Mesenchymal stem cell (in vitro differentiated cells and primary cell): ENCODE results near the gene IL24.
A peak's percentile ranks its signal among the peaks of the same experiment; 100 is the strongest.

Experiments used
- DNase-seq: peaks from one replicate; pipeline ENCODE4 v3.0.0-alpha.2; 2013
- H2AFZ ChIP-seq: one replicate; pipeline ENCODE4 v1.6.1; 2013; ENCODE audit warnings: low read depth, mild to moderate bottlenecking, control low read depth, inconsistent platforms, low read length, moderate library complexity
- H2AK5ac ChIP-seq: 2 replicates; pipeline ENCODE4 v1.6.1; 2013; ENCODE audit warnings: low read length, moderate library complexity, mild to moderate bottlenecking, inconsistent platforms; ENCODE audit not compliant: severe bottlenecking
- H2BK120ac ChIP-seq: one replicate; pipeline ENCODE4 v1.6.1; 2013; ENCODE audit warnings: low read depth, mild to moderate bottlenecking, inconsistent platforms, low read length, moderate library complexity
- H2BK12ac ChIP-seq, 2 experiments: one replicate each; pipeline ENCODE4 v1.6.1; 2013; ENCODE audit warnings: inconsistent platforms in 2 of 2, low read length in 2 of 2, mild to moderate bottlenecking in 2 of 2, moderate library complexity in 2 of 2, control low read depth in 1 of 2
- H2BK15ac ChIP-seq: one replicate; pipeline ENCODE4 v1.6.1; 2013; ENCODE audit warnings: mild to moderate bottlenecking, low read depth, inconsistent platforms; ENCODE audit not compliant: poor library complexity, severe bottlenecking
- H2BK5ac ChIP-seq: 2 replicates; pipeline ENCODE4 v1.6.1; 2013; ENCODE audit warnings: low read depth, mild to moderate bottlenecking, low read length, control low read depth, inconsistent platforms; ENCODE audit not compliant: poor library complexity, severe bottlenecking
- H3K14ac ChIP-seq, 2 experiments: one replicate each; pipeline ENCODE4 v1.6.1; 2013; ENCODE audit warnings: inconsistent platforms in 2 of 2, low read length in 2 of 2, control low read depth in 1 of 2, mild to moderate bottlenecking in 1 of 2, moderate library complexity in 1 of 2
- H3K18ac ChIP-seq, 2 experiments: one replicate each; pipeline ENCODE4 v1.6.1; 2013; ENCODE audit warnings: inconsistent platforms in 2 of 2, low read length in 2 of 2, control low read depth in 1 of 2, low read depth in 1 of 2, mild to moderate bottlenecking in 1 of 2
- H3K23ac ChIP-seq, 2 experiments: one replicate each; pipeline ENCODE4 v1.6.1; 2013; ENCODE audit warnings: inconsistent platforms in 2 of 2, low read length in 2 of 2, mild to moderate bottlenecking in 2 of 2, moderate library complexity in 2 of 2, control low read depth in 1 of 2
- H3K27ac ChIP-seq: 2 replicates; pipeline ENCODE4 v1.5.1; 2013; ENCODE audit warnings: mild to moderate bottlenecking, moderate library complexity, low read length, control low read depth, inconsistent platforms; ENCODE audit not compliant: poor library complexity, severe bottlenecking
- H3K27me3 ChIP-seq, 2 experiments: 2 replicates each; pipeline versions ENCODE4 v1.6.1 to v1.7.0; 2013; ENCODE audit warnings: low read length in 2 of 2, mild to moderate bottlenecking in 2 of 2, moderate library complexity in 2 of 2, control low read depth in 1 of 2, inconsistent platforms in 1 of 2; ENCODE audit not compliant: control insufficient read depth in 1 of 2, insufficient read depth in 1 of 2
- H3K36me3 ChIP-seq, 2 experiments: 2 replicates each; pipeline versions ENCODE4 v1.6.1 to v1.7.0; 2013; ENCODE audit warnings: low read length in 2 of 2, control low read depth in 1 of 2, inconsistent platforms in 1 of 2, low read depth in 1 of 2, mild to moderate bottlenecking in 1 of 2; ENCODE audit not compliant: insufficient read depth in 2 of 2, control insufficient read depth in 1 of 2
- H3K4ac ChIP-seq, 2 experiments: one replicate each; pipeline ENCODE4 v1.6.1; 2013; ENCODE audit warnings: inconsistent platforms in 2 of 2, low read length in 2 of 2, mild to moderate bottlenecking in 2 of 2, moderate library complexity in 2 of 2, control low read depth in 1 of 2, low read depth in 1 of 2
- H3K4me1 ChIP-seq: 2 replicates; pipeline ENCODE4 v1.6.1; 2013; ENCODE audit warnings: low read depth, low read length, control low read depth; ENCODE audit not compliant: control insufficient read depth, insufficient read depth
- H3K4me2 ChIP-seq: 2 replicates; pipeline ENCODE4 v1.6.1; 2013; ENCODE audit warnings: low read length, mild to moderate bottlenecking, inconsistent platforms; ENCODE audit not compliant: poor library complexity, severe bottlenecking
- H3K4me3 ChIP-seq, 2 experiments: 2 replicates each; pipeline versions ENCODE4 v1.5.1 to v1.7.0; 2013; ENCODE audit warnings: low read length in 2 of 2, mild to moderate bottlenecking in 2 of 2, control low read depth in 1 of 2, low read depth in 1 of 2; ENCODE audit not compliant: insufficient read depth in 1 of 2
- H3K79me1 ChIP-seq: replicated peaks from 2 replicates; pipeline ENCODE4 v1.6.1; 2013; ENCODE audit warnings: mild to moderate bottlenecking, control low read depth, low read length, inconsistent platforms; ENCODE audit not compliant: poor library complexity, severe bottlenecking
- H3K9ac ChIP-seq: 2 replicates; pipeline ENCODE4 v1.7.0; 2013; ENCODE audit warnings: mild to moderate bottlenecking, low read length, moderate library complexity
- H3K9me3 ChIP-seq: 2 replicates; pipeline ENCODE4 v1.7.0; 2013; ENCODE audit warnings: mild to moderate bottlenecking, low read length; ENCODE audit not compliant: control insufficient read depth
- H4K8ac ChIP-seq: one replicate; pipeline ENCODE4 v1.6.1; 2013; ENCODE audit warnings: inconsistent platforms, mild to moderate bottlenecking, low read length, moderate library complexity
- H4K91ac ChIP-seq: one replicate; pipeline ENCODE4 v1.6.1; 2013; ENCODE audit warnings: mild to moderate bottlenecking, low read length, inconsistent platforms
- WGBS: methylation state at CpG from one replicate; pipeline ENCODE4 v1.1.7; 2013; ENCODE audit warnings: mixed read lengths; 5-methylcytosine and 5-hydroxymethylcytosine counted together

IL24 gene

GRCh38 chr1:206925106-206925736 is 28.0 kb downstream of the IL24 start:
- Histone ChIP-seq H2BK12ac (no peak overlapping the region), H3K23ac (no peak overlapping the region), H3K18ac (no peak overlapping the region), H3K9ac (no peak overlapping the region), H3K4me1 (no peaks in the 10 kb centered on the region), H2BK5ac (no peak overlapping the region), H2AK5ac (no peak overlapping the region), H3K4me2 (no peak overlapping the region), H2BK15ac (no peak overlapping the region), H3K9me3 (no peaks in the 10 kb centered on the region), H3K27ac (no peak overlapping the region), H4K8ac (no peak overlapping the region), H3K4me3 (no peak overlapping the region), H4K91ac (no peak overlapping the region), H3K4ac (no peak overlapping the region), H3K14ac (no peak overlapping the region), H2AFZ (no peak overlapping the region), H3K27me3 (peaks cover 4 to 22% of the 10 kb centered on the region in 2 experiments), H3K79me1 (no peaks in the 10 kb centered on the region), H2BK120ac (no peak overlapping the region), H3K36me3 (no peaks in the 10 kb centered on the region)
- peak; percentile 7 for DNase-seq
- WGBS = 87% methylated on average over 11 of the region's 11 CpGs

GRCh38 chr1:206926286-206926685 is 29.0 kb downstream of the IL24 start:
- no peak overlapping the region for H3K9ac ChIP-seq
- no peak overlapping the region for H2AK5ac ChIP-seq
- H2BK12ac ChIP-seq = no peak overlapping the region
- H2AFZ ChIP-seq = no peak overlapping the region
- H3K18ac ChIP-seq = no peak overlapping the region
- no peak for DNase-seq
- no peak overlapping the region for H2BK5ac ChIP-seq
- H4K8ac ChIP-seq = no peak overlapping the region
- H3K27me3 ChIP-seq = peaks cover 4 to 24% of the 10 kb centered on the region in 2 experiments
- no peak overlapping the region for H3K27ac ChIP-seq
- no peak overlapping the region for H3K4me2 ChIP-seq
- H2BK15ac ChIP-seq = no peak overlapping the region
- no peaks in the 10 kb centered on the region for H3K36me3 ChIP-seq
- no peak overlapping the region for H4K91ac ChIP-seq
- no peak overlapping the region for H3K23ac ChIP-seq
- no peaks in the 10 kb centered on the region for H3K9me3 ChIP-seq
- no peak overlapping the region for H3K4me3 ChIP-seq
- no peak overlapping the region for H3K14ac ChIP-seq
- no peaks in the 10 kb centered on the region for H3K79me1 ChIP-seq
- WGBS = 100% methylated on average over 2 of the region's 2 CpGs
- no peak overlapping the region for H2BK120ac ChIP-seq
- no peaks in the 10 kb centered on the region for H3K4me1 ChIP-seq
- H3K4ac ChIP-seq = no peak overlapping the region

- H3K4me1 ChIP-seq = no peaks in the 10 kb centered on the region
- H2BK5ac ChIP-seq = no peak overlapping the region
- no peaks in the 10 kb centered on the region for H3K79me1 ChIP-seq
- H2BK120ac ChIP-seq = no peak overlapping the region
- H3K36me3 ChIP-seq = no peaks in the 10 kb centered on the region
- no peak overlapping the region for H2AFZ ChIP-seq
- no peak overlapping the region for H3K23ac ChIP-seq
- peaks cover 0 to 17% of the 10 kb centered on the region in 2 experiments for H3K27me3 ChIP-seq
- H3K4ac ChIP-seq = no peak overlapping the region
- DNase-seq = no peak
- H3K14ac ChIP-seq = no peak overlapping the region
- H2BK12ac ChIP-seq = no peak overlapping the region
- no peak overlapping the region for H3K4me2 ChIP-seq
- H3K27ac ChIP-seq = no peak overlapping the region
- H3K4me3 ChIP-seq = no peak overlapping the region
- no peak overlapping the region for H2BK15ac ChIP-seq
- WGBS = 83% methylated on average over 3 of the region's 6 CpGs
- H3K18ac ChIP-seq = no peak overlapping the region
- no peak overlapping the region for H3K9ac ChIP-seq
- H3K9me3 ChIP-seq = no peaks in the 10 kb centered on the region
- H4K8ac ChIP-seq = no peak overlapping the region
- H2AK5ac ChIP-seq = no peak overlapping the region
- H4K91ac ChIP-seq = no peak overlapping the region
Observed at GRCh38 chr1:206929524-206929923, 32.3 kb downstream of the IL24 start.

GRCh38 chr1:206930210-206930798 is 33.1 kb downstream of the IL24 start:
- Histone ChIP-seq H2BK15ac (no peak overlapping the region), H3K9me3 (no peaks in the 10 kb centered on the region), H2BK120ac (no peak overlapping the region), H2BK5ac (no peak overlapping the region), H3K4me3 (no peak overlapping the region), H2BK12ac (no peak overlapping the region), H3K79me1 (no peaks in the 10 kb centered on the region), H4K8ac (no peak overlapping the region), H3K18ac (no peak overlapping the region), H3K4ac (no peak overlapping the region), H3K27ac (no peak overlapping the region), H3K23ac (no peak overlapping the region), H3K4me2 (no peak overlapping the region), H3K27me3 (peaks cover 0 to 20% of the 10 kb centered on the region in 2 experiments), H3K36me3 (no peaks in the 10 kb centered on the region), H2AK5ac (no peak overlapping the region), H2AFZ (no peak overlapping the region), H4K91ac (no peak overlapping the region), H3K9ac (no peak overlapping the region), H3K4me1 (no peaks in the 10 kb centered on the region), H3K14ac (no peak overlapping the region)
- no peak for DNase-seq
- 94% methylated on average over 17 of the region's 17 CpGs for WGBS
